A549 (cell line): ENCODE measurements around the gene SPACDR. TPM values are rescaled to one million over a fixed set of nuclear protein-coding genes. Genes with fewer than 3 reads are reported as not detected.

Experiments
- ATAC-seq, 2 experiments: fragments of 200-7000 bp in 1 of 2; fragments of >200 bp in 1 of 2; cut with Nextera tagmentation in 1 of 2; cut with Tn5 transposase in 1 of 2; 3 replicates each; pipeline versions ENCODE4 v1.8.0 to v1.9.1; 2018 to 2020; ENCODE audit warnings: mild to moderate bottlenecking in 1 of 2, moderate library complexity in 1 of 2
- CTCF ChIA-PET: fragments of 300-600 bp; sonication (Branson Sonifier 250); formaldehyde crosslinking; extraction: SDS; loops from one replicate; lab custom pipeline; 2021; ENCODE audit warnings: antibody characterized with exemption, inconsistent platforms; lab: Yijun Ruan, JAX
- POLR2A ChIA-PET: fragments of 350-600 bp; formaldehyde crosslinking; extraction: SDS; loops from one replicate; lab custom pipeline; 2021; ENCODE audit warnings: antibody characterized with exemption, inconsistent platforms; lab: Yijun Ruan, JAX
- DNase-seq, 2 experiments: peaks; one replicate each; pipeline versions ENCODE4 v3.0.0 to v3.0.0-alpha.2; 2011 to 2016; ENCODE audit warnings: low read depth in 1 of 2, low spot score in 1 of 2
- FAIRE-seq: peaks from 2 replicates; lab custom pipeline; 2011; peaks lifted over from hg19 to GRCh38; lab: Jason Lieb, UNC
- H3K27ac ChIP-seq, 2 experiments: fragments of >200 bp; sonication (Bioruptor Twin); formaldehyde crosslinking; 3 replicates each; pipeline ENCODE4 v1.5.1; 2016 to 2017
- H3K4me1 ChIP-seq: fragments of >200 bp; sonication (Bioruptor Twin); formaldehyde crosslinking; 3 replicates; pipeline ENCODE4 v1.6.1; 2016
- H3K4me2 ChIP-seq: fragments of >200 bp; sonication (Bioruptor Twin); formaldehyde crosslinking; 3 replicates; pipeline ENCODE4 v1.6.1; 2016
- H3K4me3 ChIP-seq: fragments of >200 bp; sonication (Bioruptor Twin); formaldehyde crosslinking; 3 replicates; pipeline ENCODE4 v1.5.1; 2016
- H3K9me3 ChIP-seq: fragments of >200 bp; sonication (Bioruptor Twin); formaldehyde crosslinking; 3 replicates; pipeline ENCODE4 v1.6.1; 2016
- CEBPB ChIP-seq, 2 experiments: fragments of >200 bp in 1 of 2; sonication (Bioruptor Twin) in 1 of 2; formaldehyde crosslinking in 1 of 2; IDR thresholded peaks; 2 replicates each; pipeline ENCODE4 v1.6.1; 2012 to 2016
- CHD2 ChIP-seq: fragments of 150-350 bp; IDR thresholded peaks from 2 replicates; pipeline ENCODE4 v1.6.1; 2014; ENCODE audit warnings: low read length; ENCODE audit not compliant: partially characterized antibody
- HDAC2 ChIP-seq: fragments of 200-600 bp; sonication (generic); IDR thresholded peaks from 2 replicates; pipeline ENCODE4 v1.6.1; 2016
- HEYL ChIP-seq: fragments of 250-450 bp; sonication (Bioruptor Pico); IDR thresholded peaks from 2 replicates; pipeline ENCODE4 v1.8.0; 2021; ENCODE audit warnings: mild to moderate bottlenecking, moderate library complexity
- JUN ChIP-seq, 2 experiments: fragments of >200 bp; sonication (Bioruptor Twin); formaldehyde crosslinking; IDR thresholded peaks; 2 replicates in 1 of 2; 3 replicates in 1 of 2; pipeline ENCODE4 v1.6.1; 2016 to 2017
- MAFK ChIP-seq: fragments of 450-650 bp; IDR thresholded peaks from 2 replicates; pipeline ENCODE4 v1.6.1; 2014; ENCODE audit not compliant: partially characterized antibody
- MYC ChIP-seq: IDR thresholded peaks from 2 replicates; pipeline ENCODE4 v1.6.1; 2012; ENCODE audit warnings: mild to moderate bottlenecking, inconsistent platforms, low read length, improper control_type of control experiment, borderline replicate concordance
- POLR2AphosphoS2 ChIP-seq: conservative IDR thresholded peaks from 2 replicates; pipeline ENCODE4 v1.6.1; 2012; ENCODE audit warnings: low read length, improper control_type of control experiment, inconsistent platforms
- RAD21 ChIP-seq, 2 experiments: fragments of >200 bp in 1 of 2; sonication (Bioruptor Twin) in 1 of 2; formaldehyde crosslinking in 1 of 2; IDR thresholded peaks in 1 of 2; conservative IDR thresholded peaks in 1 of 2; 2 replicates in 1 of 2; 3 replicates in 1 of 2; pipeline ENCODE4 v1.6.1; 2012 to 2018; ENCODE audit warnings: inconsistent platforms in 1 of 2
- RARB ChIP-seq: fragments of 250-450 bp; sonication (Bioruptor Pico); IDR thresholded peaks from 2 replicates; pipeline ENCODE4 v1.8.0; 2021; ENCODE audit warnings: mild to moderate bottlenecking, moderate library complexity
- RNF2 ChIP-seq: fragments of 200-600 bp; sonication (generic); IDR thresholded peaks from 2 replicates; pipeline ENCODE4 v1.6.1; 2016; ENCODE audit warnings: low read depth, mild to moderate bottlenecking, antibody characterized with exemption, moderate library complexity, borderline replicate concordance
- SREBF2 ChIP-seq: fragments of 450-650 bp; IDR thresholded peaks from 2 replicates; pipeline ENCODE4 v1.6.1; 2014; ENCODE audit warnings: mild to moderate bottlenecking, moderate library complexity
- TFCP2L1 ChIP-seq: fragments of 250-450 bp; sonication (Bioruptor Pico); IDR thresholded peaks from 2 replicates; pipeline ENCODE4 v1.5.0; 2021; ENCODE audit warnings: mild to moderate bottlenecking
- TP53 ChIP-seq: fragments of 250-450 bp; sonication (Bioruptor Pico); IDR thresholded peaks from 2 replicates; pipeline ENCODE4 v1.5.0; 2021; ENCODE audit warnings: mild to moderate bottlenecking, moderate library complexity
- ZFP36 ChIP-seq: fragments of 450-650 bp; IDR thresholded peaks from 2 replicates; pipeline ENCODE4 v1.6.1; 2014; ENCODE audit warnings: borderline replicate concordance; ENCODE audit not compliant: partially characterized antibody
- WGBS: methylation state at CpG from one replicate; pipeline ENCODE4 v1.1.6; 2017; ENCODE audit errors: missing lambda C conversion rate; 5-methylcytosine and 5-hydroxymethylcytosine counted together
- polyA plus RNA-seq, 4 experiments: library from polyadenylated mRNA; depleted of rRNA in 3 of 4; stranded (reverse); fragments of >200 nt; fragmentation: RNase III in 1 of 4; extraction: RNeasy Plus Mini Kit Qiagen cat#74134 plus additional on column Dnase treatment in 1 of 4; gene quantifications; 2 replicates in 3 of 4; 3 replicates in 1 of 4; pipeline ENCODE4 v1.2.3, GENCODE V29; 2011 to 2017
- TF ChIP-seq, protein P1 (sequence below): fragments of 250-450 bp; sonication (Bioruptor Pico); IDR thresholded peaks from 2 replicates; pipeline ENCODE4 v1.5.0; 2020; ENCODE audit warnings: low read depth, mild to moderate bottlenecking, moderate library complexity
- TF ChIP-seq, protein P2 (sequence below): fragments of 200-600 bp; sonication (generic); IDR thresholded peaks from 2 replicates; pipeline ENCODE4 v1.6.1; 2016; ENCODE audit warnings: antibody characterized with exemption, mild to moderate bottlenecking, moderate library complexity
- TF ChIP-seq, protein P3 (sequence below): fragments of >200 bp; sonication (Bioruptor Twin); formaldehyde crosslinking; IDR thresholded peaks from 2 replicates; pipeline ENCODE4 v1.6.1; 2016
- TF ChIP-seq, protein P4 (sequence below): fragments of >200 bp; sonication (Bioruptor Twin); formaldehyde crosslinking; IDR thresholded peaks from 3 replicates; pipeline ENCODE4 v1.5.1; 2016
- TF ChIP-seq, protein P5 (sequence below): IDR thresholded peaks from 2 replicates; pipeline ENCODE4 v1.6.1; 2012

SPACDR gene
- polyA plus RNA-seq, 2 of the 4 experiments (the other 2 are of a cell fraction) = 0.17 to 0.34 TPM

- peak; percentile 98 for TF ChIP-seq TFCP2L1 (CRISPR knock-in tag)
These were observed 35.7 kb downstream of the SPACDR start, which contains the start of gene ZCWPW1 (continued) for GRCh38 chr7:100428199-100428966.

DNA sequence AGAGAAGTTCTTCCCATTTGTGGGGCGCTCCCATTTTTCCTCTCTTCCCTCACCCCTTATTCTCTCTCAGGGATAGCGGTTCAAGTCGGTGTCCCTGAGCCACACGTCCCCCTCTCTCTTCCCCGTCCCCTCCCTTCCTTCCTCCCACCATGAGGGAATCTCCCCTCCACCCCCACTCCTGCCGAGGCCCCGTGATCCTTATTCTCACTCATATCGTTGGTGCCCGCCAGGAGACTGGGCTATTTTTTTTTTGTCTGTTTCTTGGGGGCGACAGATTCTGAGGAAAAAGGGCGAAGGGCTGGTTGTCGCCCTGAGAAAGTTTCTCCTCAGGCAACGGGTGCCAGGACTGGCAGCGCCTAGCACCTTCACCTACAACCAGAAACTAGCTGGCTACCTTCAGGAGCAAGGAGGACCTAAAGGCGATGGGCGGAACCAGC is 36.3 kb downstream of the SPACDR start:
- Histone ChIP-seq H3K4me1 (peaks cover 26% of the 10 kb centered on the region; the same call in 2 of the 3 replicates), H3K9me3 (peaks cover 5% of the 10 kb centered on the region; the same call in 1 of the 3 replicates), H3K27ac (peak overlapping the region; percentile 93 to 100), H3K4me3 (peak overlapping the region; percentile 86), H3K4me2 (peak overlapping the region; percentile 88)
- ATAC-seq (no peak), DNase-seq (no peak), FAIRE-seq (no peak)
- peak; percentile 76; the same call in 1 of the 2 replicates for TF ChIP-seq RARB
- no peak for TF ChIP-seq ZFP36
- peak; percentile 98 for TF ChIP-seq RNF2
- TF ChIP-seq SREBF2 = no peak
- no peak for TF ChIP-seq CEBPB (IDR thresholded peaks at IDR 0.05)
- TF ChIP-seq, protein P1, sequence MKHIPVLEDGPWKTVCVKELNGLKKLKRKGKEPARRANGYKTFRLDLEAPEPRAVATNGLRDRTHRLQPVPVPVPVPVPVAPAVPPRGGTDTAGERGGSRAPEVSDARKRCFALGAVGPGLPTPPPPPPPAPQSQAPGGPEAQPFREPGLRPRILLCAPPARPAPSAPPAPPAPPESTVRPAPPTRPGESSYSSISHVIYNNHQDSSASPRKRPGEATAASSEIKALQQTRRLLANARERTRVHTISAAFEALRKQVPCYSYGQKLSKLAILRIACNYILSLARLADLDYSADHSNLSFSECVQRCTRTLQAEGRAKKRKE = peak; percentile 90; the same call in 1 of the 2 replicates
- peak; percentile 57; the same call in 1 of the 2 replicates for TF ChIP-seq TP53 (CRISPR knock-in tag)
- TF ChIP-seq MAFK = no peak
- TF ChIP-seq, protein P2, sequence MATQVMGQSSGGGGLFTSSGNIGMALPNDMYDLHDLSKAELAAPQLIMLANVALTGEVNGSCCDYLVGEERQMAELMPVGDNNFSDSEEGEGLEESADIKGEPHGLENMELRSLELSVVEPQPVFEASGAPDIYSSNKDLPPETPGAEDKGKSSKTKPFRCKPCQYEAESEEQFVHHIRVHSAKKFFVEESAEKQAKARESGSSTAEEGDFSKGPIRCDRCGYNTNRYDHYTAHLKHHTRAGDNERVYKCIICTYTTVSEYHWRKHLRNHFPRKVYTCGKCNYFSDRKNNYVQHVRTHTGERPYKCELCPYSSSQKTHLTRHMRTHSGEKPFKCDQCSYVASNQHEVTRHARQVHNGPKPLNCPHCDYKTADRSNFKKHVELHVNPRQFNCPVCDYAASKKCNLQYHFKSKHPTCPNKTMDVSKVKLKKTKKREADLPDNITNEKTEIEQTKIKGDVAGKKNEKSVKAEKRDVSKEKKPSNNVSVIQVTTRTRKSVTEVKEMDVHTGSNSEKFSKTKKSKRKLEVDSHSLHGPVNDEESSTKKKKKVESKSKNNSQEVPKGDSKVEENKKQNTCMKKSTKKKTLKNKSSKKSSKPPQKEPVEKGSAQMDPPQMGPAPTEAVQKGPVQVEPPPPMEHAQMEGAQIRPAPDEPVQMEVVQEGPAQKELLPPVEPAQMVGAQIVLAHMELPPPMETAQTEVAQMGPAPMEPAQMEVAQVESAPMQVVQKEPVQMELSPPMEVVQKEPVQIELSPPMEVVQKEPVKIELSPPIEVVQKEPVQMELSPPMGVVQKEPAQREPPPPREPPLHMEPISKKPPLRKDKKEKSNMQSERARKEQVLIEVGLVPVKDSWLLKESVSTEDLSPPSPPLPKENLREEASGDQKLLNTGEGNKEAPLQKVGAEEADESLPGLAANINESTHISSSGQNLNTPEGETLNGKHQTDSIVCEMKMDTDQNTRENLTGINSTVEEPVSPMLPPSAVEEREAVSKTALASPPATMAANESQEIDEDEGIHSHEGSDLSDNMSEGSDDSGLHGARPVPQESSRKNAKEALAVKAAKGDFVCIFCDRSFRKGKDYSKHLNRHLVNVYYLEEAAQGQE = no peak
- TF ChIP-seq RAD21 (conservative IDR thresholded peaks at IDR 0.05 in 1 of 2, IDR thresholded peaks at IDR 0.05 in 1 of 2) = no peak
- TF ChIP-seq CHD2 = no peak
- no peak for TF ChIP-seq MYC
- no peak for TF ChIP-seq TFCP2L1 (CRISPR knock-in tag)
- no peak for TF ChIP-seq JUN (IDR thresholded peaks at IDR 0.05)
- TF ChIP-seq, protein P3, sequence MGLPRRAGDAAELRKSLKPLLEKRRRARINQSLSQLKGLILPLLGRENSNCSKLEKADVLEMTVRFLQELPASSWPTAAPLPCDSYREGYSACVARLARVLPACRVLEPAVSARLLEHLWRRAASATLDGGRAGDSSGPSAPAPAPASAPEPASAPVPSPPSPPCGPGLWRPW = no peak
- peak; percentile 91; the same call in 1 of the 2 replicates for TF ChIP-seq HDAC2
- POLR2A ChIA-PET = interaction anchor here (0.7 to 2.8 kb wide), 21 partner anchors 8 to 1019 kb away, joined by 3 to 23 read pairs (median 7); partner anchors contain the start of genes AGFG2, BUD31, FBXO24 and GPC2
- CTCF ChIA-PET = interaction anchor here (0.8 to 1.5 kb wide), 4 partner anchors 10 to 26 kb away, joined by 3 to 5 read pairs (median 4); no protein-coding TSS in a partner anchor
- WGBS = 79% methylated on average over 16 of the region's 16 CpGs

DNA sequence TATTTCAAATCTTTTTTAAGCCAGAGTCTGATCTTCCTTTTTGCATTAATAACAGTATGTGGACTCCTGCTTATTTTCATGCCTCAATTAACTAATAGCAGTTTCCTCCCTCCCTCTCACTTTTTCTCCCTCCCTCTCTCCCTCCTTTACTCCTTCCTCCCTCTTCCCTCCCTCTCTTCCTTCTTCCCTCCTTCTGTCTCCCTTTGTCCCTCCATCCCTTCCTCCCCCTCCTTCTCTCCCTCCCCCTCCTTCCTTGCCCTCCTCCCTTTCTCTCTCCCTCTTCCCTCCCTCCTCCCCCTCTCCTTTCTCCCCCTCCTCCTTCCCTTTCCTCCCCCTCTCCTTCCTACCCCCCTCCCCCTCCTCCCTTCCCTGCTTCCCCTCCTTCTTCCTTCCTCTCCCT is 37.5 kb downstream of the SPACDR start:
- CTCF ChIA-PET = no interaction called here
- no peak overlapping the region for H3K27ac ChIP-seq
- FAIRE-seq (no peak), ATAC-seq (no peak), DNase-seq (no peak)
- H3K9me3 ChIP-seq = peaks cover 5% of the 10 kb centered on the region; the same call in 1 of the 3 replicates
- peaks cover 15% of the 10 kb centered on the region; the same call in 2 of the 3 replicates for H3K4me1 ChIP-seq
- H3K4me3 ChIP-seq = no peak overlapping the region
- no peak overlapping the region for H3K4me2 ChIP-seq
- TF ChIP-seq, protein P4, sequence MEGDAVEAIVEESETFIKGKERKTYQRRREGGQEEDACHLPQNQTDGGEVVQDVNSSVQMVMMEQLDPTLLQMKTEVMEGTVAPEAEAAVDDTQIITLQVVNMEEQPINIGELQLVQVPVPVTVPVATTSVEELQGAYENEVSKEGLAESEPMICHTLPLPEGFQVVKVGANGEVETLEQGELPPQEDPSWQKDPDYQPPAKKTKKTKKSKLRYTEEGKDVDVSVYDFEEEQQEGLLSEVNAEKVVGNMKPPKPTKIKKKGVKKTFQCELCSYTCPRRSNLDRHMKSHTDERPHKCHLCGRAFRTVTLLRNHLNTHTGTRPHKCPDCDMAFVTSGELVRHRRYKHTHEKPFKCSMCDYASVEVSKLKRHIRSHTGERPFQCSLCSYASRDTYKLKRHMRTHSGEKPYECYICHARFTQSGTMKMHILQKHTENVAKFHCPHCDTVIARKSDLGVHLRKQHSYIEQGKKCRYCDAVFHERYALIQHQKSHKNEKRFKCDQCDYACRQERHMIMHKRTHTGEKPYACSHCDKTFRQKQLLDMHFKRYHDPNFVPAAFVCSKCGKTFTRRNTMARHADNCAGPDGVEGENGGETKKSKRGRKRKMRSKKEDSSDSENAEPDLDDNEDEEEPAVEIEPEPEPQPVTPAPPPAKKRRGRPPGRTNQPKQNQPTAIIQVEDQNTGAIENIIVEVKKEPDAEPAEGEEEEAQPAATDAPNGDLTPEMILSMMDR = no peak
- TF ChIP-seq ZFP36 (no peak), HEYL (CRISPR knock-in tag) (no peak), POLR2AphosphoS2 (no peak)
- TF ChIP-seq, protein P5, sequence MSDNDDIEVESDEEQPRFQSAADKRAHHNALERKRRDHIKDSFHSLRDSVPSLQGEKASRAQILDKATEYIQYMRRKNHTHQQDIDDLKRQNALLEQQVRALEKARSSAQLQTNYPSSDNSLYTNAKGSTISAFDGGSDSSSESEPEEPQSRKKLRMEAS = no peak
- POLR2A ChIA-PET = no interaction called here
